ENCODE measurements around the gene LAMC2.

Gene LAMC2

GRCh38 chr1:183290628-183291027 is 104.6 kb downstream of the LAMC2 start:
- no peak for DNase-seq

DNA sequence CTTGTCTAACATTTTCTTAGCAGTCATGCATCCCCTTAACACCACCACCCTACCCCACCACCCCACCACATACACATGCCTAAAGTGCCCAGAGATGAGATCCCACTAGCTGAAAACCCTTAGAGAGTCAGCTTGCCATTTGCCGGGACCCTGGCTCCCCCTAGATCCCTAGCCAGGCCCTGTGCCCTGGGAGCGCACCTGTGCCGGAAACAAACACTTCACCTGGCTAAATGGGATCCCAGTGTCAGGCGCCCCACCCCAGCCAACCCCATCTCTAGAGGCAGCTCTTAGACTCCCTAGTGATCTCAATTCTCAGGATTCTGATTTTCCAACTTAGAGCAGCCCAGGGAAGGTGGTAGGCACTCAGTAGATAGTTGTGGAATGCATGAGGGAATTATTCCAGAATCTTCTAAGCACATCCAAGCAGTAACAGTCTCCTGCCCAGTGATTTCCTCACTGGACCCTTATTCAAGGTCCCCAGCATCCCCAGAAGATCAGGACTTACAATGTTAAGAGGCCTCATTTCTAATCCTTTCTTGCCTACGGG is 105.2 kb downstream of the LAMC2 start:
- DNase-seq: no peak

GRCh38 chr1:183291802-183292514 is 105.9 kb downstream of the LAMC2 start:
- no peak for DNase-seq

DNA sequence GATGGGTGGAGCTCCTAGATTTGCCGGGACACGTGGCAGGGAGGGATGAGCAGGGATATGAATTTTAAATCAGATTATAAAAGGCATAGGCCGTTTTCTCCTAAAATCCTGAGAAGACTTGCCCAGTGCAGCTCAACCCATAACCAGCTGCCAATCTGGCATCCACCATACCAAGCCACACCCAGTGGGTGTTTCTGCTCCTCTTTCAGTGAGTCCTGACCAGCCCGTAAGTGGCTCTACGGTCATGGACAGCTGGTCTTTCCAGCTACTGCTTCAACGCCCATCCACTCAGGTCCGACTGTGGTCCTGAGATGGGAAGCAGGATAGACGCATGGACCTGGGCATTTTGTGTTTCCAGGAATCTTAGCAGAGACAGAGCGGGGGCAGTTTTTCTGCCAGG is 107.2 kb downstream of the LAMC2 start:
- no peak for DNase-seq

DNA sequence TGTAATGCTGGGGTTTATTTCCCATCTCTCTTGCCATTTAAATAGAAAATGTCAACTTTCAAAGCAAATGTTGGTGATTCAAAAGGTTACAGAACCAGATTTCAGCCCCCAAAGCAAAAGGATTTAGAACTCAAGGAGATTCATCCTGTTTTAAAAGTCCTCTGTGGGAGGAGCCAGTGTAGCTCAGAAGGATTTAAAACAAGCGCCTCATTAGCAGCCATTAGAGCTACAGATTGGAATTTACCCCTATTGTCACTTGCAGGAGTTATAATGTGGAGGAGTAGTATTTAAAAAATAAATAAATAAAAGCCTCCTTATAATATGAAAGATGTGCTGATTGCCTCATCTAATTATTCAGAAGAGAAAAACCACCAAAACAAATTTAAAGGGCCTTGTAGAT is 107.8 kb downstream of the LAMC2 start:
- DNase-seq: no peak
